ENCODE data around the gene GARNL3.

GARNL3 gene

DNA sequence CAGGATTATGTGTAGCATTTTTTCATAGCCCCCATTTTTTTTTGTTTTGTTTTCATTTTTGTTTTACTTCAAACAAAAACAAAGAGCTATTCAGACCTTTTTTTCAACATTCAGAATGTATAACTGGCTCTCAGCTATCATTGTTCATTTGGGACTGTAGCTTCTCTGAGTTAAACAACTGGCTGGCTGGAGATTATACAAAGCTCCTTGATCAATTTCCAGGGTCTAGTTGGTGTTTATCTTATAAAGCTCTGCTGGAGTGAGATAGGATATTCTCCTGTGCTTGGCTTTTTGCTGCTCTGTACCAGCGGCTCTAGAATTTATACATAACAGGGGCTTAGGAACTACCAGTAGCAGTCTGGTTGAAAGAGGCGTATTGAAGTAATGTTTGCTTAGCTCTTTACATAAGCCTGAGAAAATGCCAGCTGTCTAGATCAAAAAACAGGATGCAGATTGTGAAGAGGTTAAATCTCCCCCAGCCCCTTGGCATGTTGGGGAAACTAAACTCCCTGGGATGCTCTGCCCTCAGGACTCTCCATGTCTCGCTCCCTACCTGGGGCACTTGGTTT lies 15.2 kb downstream of the GARNL3 start:
- peak; percentile 51 for DNase-seq (ENCODE audit: low spot score)

GRCh38 chr9:127280880-127281660 lies 16.5 kb downstream of the GARNL3 start:
- DNase-seq (ENCODE audit: low spot score) = no peak

- DNase-seq (ENCODE audit: low spot score) = no peak
Measured at GRCh38 chr9:127281891-127282290, 17.3 kb downstream of the GARNL3 start.

- DNase-seq (ENCODE audit: low spot score) = no peak
Measured at GRCh38 chr9:127282611-127283010, 18.0 kb downstream of the GARNL3 start.

DNA sequence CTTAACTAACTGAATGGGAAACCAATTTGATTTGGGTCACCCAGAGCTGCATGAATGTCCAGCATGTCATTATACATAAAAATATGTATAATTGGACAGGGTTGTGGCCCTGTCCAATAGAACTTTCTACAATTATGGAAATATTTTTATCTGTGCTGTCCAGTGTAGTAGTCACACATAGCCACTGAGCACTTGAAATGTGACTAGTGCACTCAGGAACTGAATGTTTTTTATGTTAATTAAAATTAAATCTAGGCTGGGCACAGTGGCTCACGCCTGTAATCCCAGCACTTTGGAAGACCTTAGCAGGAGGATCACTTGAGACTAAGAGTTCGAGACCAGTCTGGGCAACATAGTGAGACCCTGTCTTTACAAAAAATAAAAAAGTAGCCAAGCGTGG lies 18.6 kb downstream of the GARNL3 start:
- DNase-seq (ENCODE audit: low spot score) = no peak

- peak; percentile 58 for DNase-seq (ENCODE audit: low spot score)
Measured at GRCh38 chr9:127283917-127284497, 19.4 kb downstream of the GARNL3 start.

DNA sequence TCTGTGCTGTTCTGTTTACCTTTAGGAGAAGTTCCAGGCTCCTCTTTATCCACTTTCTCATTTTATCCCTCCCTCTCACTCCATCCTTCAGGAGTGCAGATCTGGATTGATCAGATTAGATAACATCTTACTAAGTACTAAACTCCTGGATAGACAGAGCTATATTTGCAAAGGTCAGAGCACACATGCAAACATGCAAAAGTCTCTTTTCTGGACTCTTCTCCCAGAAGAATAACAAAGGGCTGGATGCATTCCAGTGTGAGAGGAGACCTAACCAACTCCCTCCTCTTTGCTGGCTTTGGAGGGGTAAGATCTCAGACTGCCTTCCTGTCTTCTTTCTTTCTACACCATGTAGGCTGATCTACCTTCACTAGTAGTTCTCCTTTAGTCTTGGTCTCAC lies 21.4 kb downstream of the GARNL3 start:
- DNase-seq (ENCODE audit: low spot score) = no peak

DNA sequence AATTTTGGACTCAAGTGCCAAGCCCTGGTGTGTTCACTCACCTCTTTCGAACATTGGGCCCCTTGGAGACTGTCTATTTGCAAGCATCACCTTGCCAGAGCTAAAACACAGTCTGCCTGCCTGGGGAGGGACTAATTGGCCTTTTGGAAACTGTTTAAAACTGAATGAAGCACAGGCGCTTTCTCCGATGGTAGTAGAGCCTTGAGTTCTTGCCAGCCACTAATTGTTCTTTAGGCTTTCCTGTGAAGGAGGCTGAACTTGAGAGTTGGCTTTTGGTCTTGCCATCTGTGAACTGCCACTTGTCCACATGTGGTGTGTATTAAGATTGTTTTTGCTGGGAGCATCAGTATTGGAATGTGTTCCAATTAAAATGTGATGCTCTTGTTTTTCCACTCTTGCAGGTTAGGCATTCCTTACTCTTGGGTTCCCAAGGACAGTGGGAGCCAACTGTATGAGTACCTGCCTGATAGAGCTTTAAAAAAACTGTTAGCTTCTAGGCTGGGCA lies 26.0 kb downstream of the GARNL3 start:
- DNase-seq (ENCODE audit: low spot score) = no peak

GRCh38 chr9:127291246-127291778 lies 26.7 kb downstream of the GARNL3 start:
- no peak for DNase-seq (ENCODE audit: low spot score)

- DNase-seq (ENCODE audit: low spot score) = no peak
Measured at GRCh38 chr9:127292415-127292814, 27.8 kb downstream of the GARNL3 start.

DNA sequence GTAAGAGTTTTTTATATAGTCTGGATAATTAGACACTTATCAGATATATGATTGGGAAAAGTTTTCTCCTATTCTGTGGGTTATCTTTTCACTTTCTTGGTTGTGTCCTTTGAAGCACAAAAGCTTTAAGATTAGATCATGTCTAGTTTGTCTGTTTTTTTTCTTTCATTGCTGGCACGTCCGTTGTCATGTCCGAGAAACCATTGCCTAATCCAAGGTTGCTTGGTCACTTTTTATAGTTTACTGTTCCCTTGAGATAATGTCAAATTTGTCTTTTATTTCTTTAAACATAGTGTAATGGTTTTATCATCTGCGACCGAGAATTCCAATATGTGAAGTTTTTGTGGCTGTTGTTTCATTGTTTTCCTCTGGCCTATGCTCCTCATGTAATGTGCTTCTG lies 28.8 kb downstream of the GARNL3 start:
- no peak for DNase-seq (ENCODE audit: low spot score)

DNA sequence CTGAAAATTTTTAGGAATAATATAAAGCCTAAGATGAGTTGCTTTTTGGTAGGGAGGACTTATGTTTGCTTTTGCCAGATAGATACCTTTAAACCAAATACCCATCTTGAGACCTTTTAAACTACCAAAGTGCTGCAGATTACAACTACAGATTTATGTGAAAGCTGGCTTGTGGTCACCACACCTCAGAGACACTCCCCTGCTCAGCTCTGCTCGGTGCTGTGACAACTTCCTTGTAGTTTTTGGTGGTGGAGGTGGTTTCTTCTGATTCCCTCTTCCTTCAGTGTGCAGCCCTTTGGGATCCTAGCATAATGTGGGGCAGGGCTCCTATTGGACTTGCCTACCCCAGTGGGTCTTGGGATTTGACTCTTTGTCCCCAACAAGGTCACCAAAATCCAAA lies 29.2 kb downstream of the GARNL3 start:
- no peak for DNase-seq (ENCODE audit: low spot score)

DNA sequence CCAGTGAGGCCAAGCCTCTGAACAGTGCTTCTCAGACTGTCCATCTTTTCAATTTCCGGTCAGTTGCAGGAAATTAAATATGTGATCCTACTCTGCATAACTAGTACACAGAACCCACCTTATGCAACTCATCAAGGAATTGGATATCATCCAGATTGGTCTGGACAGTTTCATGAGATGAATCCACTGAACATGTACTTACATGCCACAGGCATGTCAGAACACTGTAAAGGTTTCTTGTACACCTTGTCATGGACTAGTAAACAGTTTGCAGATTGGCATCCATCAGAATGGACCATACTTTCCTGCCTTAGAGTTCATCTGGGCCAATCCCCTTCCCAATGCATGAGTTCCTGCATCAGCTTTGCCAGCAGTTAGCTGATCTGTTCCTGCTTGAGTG lies 30.4 kb downstream of the GARNL3 start:
- DNase-seq (ENCODE audit: low spot score) = no peak

DNA sequence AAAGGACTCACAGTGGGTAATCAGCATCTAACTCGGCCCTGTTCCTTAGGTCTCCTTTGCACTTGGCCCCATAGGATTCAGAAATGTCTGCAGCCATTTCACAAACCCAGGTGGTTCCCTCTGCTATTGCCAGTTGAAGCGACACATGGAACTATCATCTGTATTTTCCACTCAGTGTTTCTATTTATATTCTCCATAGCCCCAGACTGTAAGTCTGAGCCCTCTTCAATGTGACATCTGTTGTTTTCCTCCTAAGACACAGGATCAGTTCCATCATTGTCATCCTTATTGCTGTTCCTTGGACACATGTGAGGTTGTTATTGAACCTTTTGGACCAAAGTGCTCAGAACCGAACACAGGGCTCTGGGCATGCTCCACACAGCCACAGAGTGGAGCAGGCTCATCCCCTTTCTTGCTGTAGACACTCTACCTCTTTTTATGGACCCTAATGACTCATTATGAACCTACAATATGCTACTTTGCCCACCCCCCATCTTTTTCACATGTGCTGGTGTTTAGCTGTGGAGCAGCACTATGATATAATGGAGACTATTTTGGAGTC lies 36.4 kb downstream of the GARNL3 start:
- peak; percentile 63 for DNase-seq (ENCODE audit: low spot score)

DNA sequence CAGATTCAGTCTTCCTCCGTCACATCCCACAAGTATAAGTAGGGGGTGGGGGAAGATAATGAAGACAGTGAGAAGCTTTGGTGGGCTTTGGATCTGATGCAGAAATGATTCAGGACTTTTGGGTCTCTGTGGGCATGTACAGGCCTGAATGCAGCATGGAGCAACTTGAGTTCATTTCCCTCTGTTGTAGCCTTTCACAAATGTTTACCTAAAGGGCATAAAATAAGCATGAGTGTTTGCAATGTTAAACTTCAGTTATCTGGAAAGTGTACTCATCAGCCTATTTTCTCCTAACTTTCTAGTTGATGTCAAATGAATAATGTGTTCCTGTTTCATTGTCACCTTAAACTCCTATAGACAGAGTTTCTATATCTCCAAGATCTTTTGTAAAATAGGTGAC lies 39.3 kb downstream of the GARNL3 start:
- DNase-seq (ENCODE audit: low spot score) = no peak

DNA sequence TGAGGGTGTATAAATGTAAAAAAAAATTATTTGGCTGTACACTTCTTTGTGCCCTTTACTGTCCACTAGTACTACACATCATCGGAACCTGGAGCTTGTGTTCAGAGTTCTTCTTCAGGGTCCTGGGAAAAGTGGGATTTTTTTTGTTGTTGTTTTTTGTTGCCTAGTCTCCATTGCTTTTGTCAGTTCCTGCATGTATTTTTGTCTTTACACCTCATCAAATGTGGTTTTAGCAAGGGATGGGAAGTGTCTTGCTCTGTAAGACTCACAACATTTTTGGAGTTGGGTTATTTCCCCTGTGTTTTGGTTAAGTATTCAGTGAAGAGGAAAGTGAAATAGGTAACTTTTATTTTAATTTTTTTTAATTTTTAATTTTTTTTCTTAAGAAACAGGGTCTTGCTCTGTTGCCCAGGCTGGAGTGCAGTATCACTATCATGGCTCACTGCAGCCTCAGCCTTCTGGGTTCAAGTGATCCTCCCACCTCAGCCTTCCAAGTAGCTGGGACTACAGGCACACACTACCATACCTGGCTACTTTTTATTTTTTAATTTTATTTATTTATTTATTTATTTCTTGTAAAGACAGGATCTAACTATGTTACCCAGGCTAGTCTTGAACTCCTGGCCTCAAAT lies 40.7 kb downstream of the GARNL3 start:
- no peak for DNase-seq (ENCODE audit: low spot score)

DNA sequence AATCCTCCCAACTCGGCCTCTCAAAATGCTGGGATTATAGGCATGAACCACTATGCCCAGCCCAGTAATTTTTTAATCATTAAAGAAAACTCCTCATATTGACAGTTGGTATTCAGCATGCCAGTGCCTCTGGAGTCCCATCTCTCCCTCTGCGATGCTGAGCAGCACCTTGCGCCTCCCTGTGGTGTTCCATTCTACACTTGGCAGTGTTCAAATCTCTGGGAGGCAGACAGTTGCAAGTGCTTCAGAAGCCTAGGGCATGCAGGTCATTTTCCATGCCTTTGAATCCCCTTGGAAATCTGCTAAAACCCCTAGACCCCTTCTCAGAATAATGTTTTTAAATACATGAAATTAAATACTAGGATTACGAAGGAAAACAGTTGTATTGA lies 41.3 kb downstream of the GARNL3 start:
- DNase-seq (ENCODE audit: low spot score) = peak; percentile 49

DNA sequence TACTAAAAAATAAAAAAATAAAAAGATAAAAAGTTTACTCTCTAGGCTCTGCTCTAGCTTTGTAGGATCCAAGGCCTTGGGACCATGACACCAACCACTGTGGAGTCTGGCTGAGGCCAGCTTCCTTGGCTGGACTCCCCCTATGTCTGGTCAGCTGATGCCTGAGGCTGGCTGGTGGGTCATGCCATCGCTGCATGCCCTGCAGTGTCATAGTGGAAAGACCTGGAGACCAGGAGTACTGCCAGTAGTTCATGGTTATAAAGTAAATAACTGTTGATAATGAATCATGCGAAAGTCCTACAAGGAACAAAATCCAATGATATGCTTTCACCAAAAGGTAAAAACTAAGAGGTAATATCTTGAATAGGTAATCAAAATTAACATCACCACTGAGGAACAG lies 43.2 kb downstream of the GARNL3 start:
- no peak for DNase-seq (ENCODE audit: low spot score)

GRCh38 chr9:127308652-127309434 lies 44.3 kb downstream of the GARNL3 start:
- no peak for DNase-seq (ENCODE audit: low spot score)

DNA sequence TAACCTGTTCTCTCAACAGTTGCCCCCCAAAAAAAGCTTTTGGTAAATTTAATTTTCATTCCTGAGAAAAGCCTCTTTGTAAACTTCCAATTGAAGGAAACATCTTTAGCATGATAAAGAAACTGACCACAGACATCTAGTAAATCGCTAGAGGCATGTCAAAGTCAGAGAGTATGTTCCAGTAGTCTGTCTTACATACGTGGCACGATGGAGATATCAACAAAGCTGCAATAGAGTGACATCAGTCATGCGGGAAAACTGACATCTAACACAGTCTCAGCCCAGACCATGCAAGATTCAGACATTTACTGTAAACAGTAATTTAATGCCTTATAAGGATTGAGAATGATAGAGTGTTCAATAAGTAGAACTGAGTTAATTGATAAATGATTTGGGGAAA lies 45.1 kb downstream of the GARNL3 start:
- DNase-seq (ENCODE audit: low spot score) = no peak

DNA sequence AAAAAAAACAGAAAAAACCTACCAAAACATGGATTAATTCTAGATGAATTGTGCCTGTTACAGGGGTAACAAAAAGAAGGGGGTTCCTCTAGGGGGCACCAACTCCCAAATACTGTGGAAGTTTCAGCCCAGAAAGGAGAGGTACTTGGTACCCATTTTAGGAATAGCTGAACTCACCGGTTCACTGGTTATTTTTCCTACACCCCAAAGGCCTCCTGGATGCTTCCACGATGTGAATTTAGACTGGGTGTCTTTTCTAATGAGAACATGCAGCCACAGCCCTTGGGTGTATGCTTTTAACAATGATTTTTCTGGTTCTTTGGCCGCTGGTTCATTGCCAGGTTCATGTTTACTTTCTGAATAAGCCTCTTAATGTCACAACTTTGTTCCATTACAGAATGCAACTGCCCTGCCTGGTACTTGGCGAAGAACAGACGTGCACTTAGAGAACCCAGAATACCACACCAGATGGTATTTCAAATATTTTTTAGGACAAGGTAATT lies 46.7 kb downstream of the GARNL3 start:
- DNase-seq (ENCODE audit: low spot score) = peak; percentile 60

All from D341Med (cell line).